MCF 10A (cell line): ENCODE measurements around the gene CNR2. TPM values are rescaled to one million over a fixed set of nuclear protein-coding genes. Genes with fewer than 3 reads are reported as not detected.

Experiments used
- BruUV-seq: library from RNA; stranded (reverse); fragments of 400-500 nt; replicated peaks from 2 replicates; lab custom pipeline; 2021; lab: Mats Ljungman, UMichigan
- CTCF ChIA-PET: fragments of 300-600 bp; sonication (Branson Sonifier 250); formaldehyde crosslinking; extraction: SDS; loops from one replicate; lab custom pipeline; 2021; ENCODE audit warnings: antibody characterized with exemption, inconsistent platforms; lab: Yijun Ruan, JAX
- POLR2A ChIA-PET: fragments of 300-600, 350-650 bp; sonication (Branson Sonifier 250); formaldehyde crosslinking; extraction: SDS; loops from one replicate; lab custom pipeline; 2020; ENCODE audit warnings: antibody characterized with exemption, inconsistent platforms; lab: Yijun Ruan, JAX
- DNase-seq: peaks from one replicate; pipeline ENCODE4 v3.0.0-alpha.2; 2018; ENCODE audit not compliant: unreplicated experiment
- H3K27ac Mint-ChIP-seq: one replicate; pipeline ENCODE4 v1.8.0; 2022; ENCODE audit warnings: mild to moderate bottlenecking, low read depth, mixed read lengths; ENCODE audit not compliant: unreplicated experiment
- H3K27me3 Mint-ChIP-seq: one replicate; pipeline ENCODE4 v1.8.0; 2022; ENCODE audit warnings: mixed read lengths; ENCODE audit not compliant: insufficient read depth, unreplicated experiment
- H3K36me3 Mint-ChIP-seq: one replicate; pipeline ENCODE4 v1.8.0; 2022; ENCODE audit warnings: mild to moderate bottlenecking, moderate library complexity, mixed read lengths; ENCODE audit not compliant: insufficient read depth, unreplicated experiment
- H3K4me1 Mint-ChIP-seq: one replicate; pipeline ENCODE4 v1.8.0; 2022; ENCODE audit warnings: mixed read lengths; ENCODE audit not compliant: insufficient read depth, unreplicated experiment
- H3K4me3 Mint-ChIP-seq: one replicate; pipeline ENCODE4 v1.8.0; 2022; ENCODE audit warnings: mild to moderate bottlenecking, moderate library complexity, mixed read lengths; ENCODE audit not compliant: unreplicated experiment
- H3K9me3 Mint-ChIP-seq: one replicate; pipeline ENCODE4 v1.8.0; 2022; ENCODE audit warnings: mixed read lengths; ENCODE audit not compliant: unreplicated experiment
- CTCF ChIP-seq: fragments of 200-600 bp; IDR thresholded peaks from one replicate; pipeline ENCODE4 v1.8.0; 2022; ENCODE audit warnings: antibody characterized with exemption, mild to moderate bottlenecking; ENCODE audit not compliant: unreplicated experiment
- intact Hi-C: fragments of 100-400 bp; cut with micrococcal nuclease; formaldehyde crosslinking; loops from 2 replicates; pipeline ENCODE4 v1.14.1; 2022
- total RNA-seq: library from RNA; stranded (reverse); gene quantifications from 2 replicates; pipeline ENCODE4 v1.2.3, GENCODE V29; 2022

The CNR2 gene
- total RNA-seq, 1 experiment from 2014 or later = not detected

DNA sequence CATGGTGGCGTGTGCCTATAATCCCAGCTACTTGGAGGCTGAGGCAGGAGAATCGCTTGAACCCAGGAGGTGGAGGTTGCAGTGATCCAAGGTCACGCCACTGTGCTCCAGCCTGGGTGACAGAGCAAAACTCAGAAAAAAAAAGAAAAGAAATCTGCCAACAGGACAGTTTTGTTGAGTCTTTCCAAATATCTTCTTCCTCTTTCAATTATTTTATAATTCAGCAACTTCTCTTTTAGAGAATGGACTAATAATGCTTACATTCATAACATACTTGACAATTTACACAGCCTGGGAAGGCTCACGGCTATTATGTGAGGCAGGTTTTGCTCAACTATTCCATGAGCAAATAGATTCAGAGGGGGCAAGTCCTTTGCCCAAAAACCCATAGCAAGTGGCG lies 18.1 kb downstream of the CNR2 start:
- Mint-ChIP-seq H3K27me3 (peaks cover 6% of the 10 kb centered on the region), H3K4me3 (no peak overlapping the region), H3K4me1 (peaks cover 6% of the 10 kb centered on the region), H3K9me3 (no peaks in the 10 kb centered on the region), H3K36me3 (no peaks in the 10 kb centered on the region), H3K27ac (no peak overlapping the region)
- no TSS peak for BruUV-seq
- intact Hi-C loops = no loop called here
- DNase-seq = no peak
- TF ChIP-seq CTCF = no peak
- POLR2A ChIA-PET = no interaction called here
- CTCF ChIA-PET = interaction anchor here (0.6 kb wide), 1 partner anchor 431 kb away, joined by 3 read pairs; no protein-coding TSS in a partner anchor

GRCh38 chr1:23889074-23889473 lies 24.1 kb downstream of the CNR2 start:
- H3K4me3 Mint-ChIP-seq = no peak overlapping the region
- no peak for TF ChIP-seq CTCF
- no peak overlapping the region for H3K27ac Mint-ChIP-seq
- H3K4me1 Mint-ChIP-seq = no peaks in the 10 kb centered on the region
- peaks cover 11% of the 10 kb centered on the region for H3K27me3 Mint-ChIP-seq
- DNase-seq = no peak
- peaks cover 4% of the 10 kb centered on the region for H3K36me3 Mint-ChIP-seq
- H3K9me3 Mint-ChIP-seq = no peaks in the 10 kb centered on the region
- intact Hi-C loops = no loop called here
- BruUV-seq = no TSS peak
- POLR2A ChIA-PET = no interaction called here
- CTCF ChIA-PET = interaction anchor here (1.5 kb wide), 1 partner anchor 79 kb away, joined by 3 read pairs; no protein-coding TSS in a partner anchor

DNA sequence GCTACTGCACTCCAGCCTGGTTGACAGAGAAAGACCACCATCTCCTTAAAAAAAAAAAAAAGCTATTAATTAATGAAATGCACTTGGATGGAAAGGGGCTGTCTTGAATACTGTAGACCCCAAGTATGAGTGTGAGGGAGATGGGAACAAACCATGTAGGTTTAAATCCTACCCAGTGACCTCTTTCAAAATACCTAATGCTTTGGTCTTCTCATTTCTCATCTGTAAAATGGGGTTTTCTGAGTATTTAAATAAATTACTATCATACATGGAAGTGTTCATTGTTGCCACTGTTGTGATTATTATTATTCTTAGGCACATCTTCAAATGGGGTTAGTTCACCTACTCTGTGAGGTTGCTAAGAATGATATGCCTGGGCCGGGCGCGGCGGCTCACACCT lies 27.9 kb downstream of the CNR2 start:
- DNase-seq = no peak
- BruUV-seq = no TSS peak
- POLR2A ChIA-PET = interaction anchor here (0.6 kb wide), 1 partner anchor 122 kb away, joined by 3 read pairs; no protein-coding TSS in a partner anchor
- H3K36me3 Mint-ChIP-seq = peaks cover 8% of the 10 kb centered on the region
- H3K9me3 Mint-ChIP-seq = no peaks in the 10 kb centered on the region
- no peak for TF ChIP-seq CTCF
- CTCF ChIA-PET = no interaction called here
- H3K4me1 Mint-ChIP-seq = no peaks in the 10 kb centered on the region
- no peak overlapping the region for H3K4me3 Mint-ChIP-seq
- H3K27me3 Mint-ChIP-seq = peaks cover 11% of the 10 kb centered on the region
- intact Hi-C loops = no loop called here
- no peak overlapping the region for H3K27ac Mint-ChIP-seq

DNA sequence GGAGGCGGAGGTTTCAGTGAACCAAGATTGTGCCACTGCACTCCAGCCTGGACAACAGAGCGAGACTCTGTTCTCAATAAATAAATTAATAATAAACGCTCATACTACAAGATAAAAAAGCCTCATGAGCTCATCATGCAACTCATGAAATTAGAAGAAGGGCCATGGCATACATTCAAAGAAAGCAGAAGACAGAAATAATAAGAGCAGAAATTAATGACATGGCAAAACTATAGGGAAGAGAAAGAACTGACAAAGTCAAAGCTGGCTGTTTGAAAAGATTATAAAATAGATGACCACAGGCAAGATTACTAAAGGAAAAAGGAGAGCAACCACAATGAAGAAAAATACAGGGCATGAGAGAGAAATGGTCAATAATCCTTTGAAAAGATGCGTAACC lies 30.4 kb downstream of the CNR2 start:
- TF ChIP-seq CTCF = no peak
- Mint-ChIP-seq H3K27ac (no peak overlapping the region), H3K27me3 (peaks cover 8% of the 10 kb centered on the region), H3K36me3 (peaks cover 6% of the 10 kb centered on the region), H3K4me3 (no peak overlapping the region), H3K9me3 (no peaks in the 10 kb centered on the region), H3K4me1 (no peaks in the 10 kb centered on the region)
- no TSS peak for BruUV-seq
- intact Hi-C loops = no loop called here
- no peak for DNase-seq
- POLR2A ChIA-PET = no interaction called here
- CTCF ChIA-PET = interaction anchor here (1.4 kb wide), 1 partner anchor 72 kb away, joined by 4 read pairs; no protein-coding TSS in a partner anchor
